ENCODE measurements around the gene PLCB2. TPM values are rescaled to one million over a fixed set of nuclear protein-coding genes. Genes with fewer than 3 reads are reported as not detected.

The PLCB2 gene
- total RNA-seq, 1 donor from 2014 or later = 8.7 TPM

GRCh38 chr15:40320931-40321371, 13.2 kb upstream of the PLCB2 start:
- no peaks in the 10 kb centered on the region for H3K9me3 Mint-ChIP-seq
- DNase-seq (ENCODE audit: low read depth, low spot score) = no peak
- TF ChIP-seq CTCF (conservative IDR thresholded peaks at IDR 0.05) = peak; percentile 93
- H3K27ac Mint-ChIP-seq (ENCODE audit: unreplicated experiment) = no peak overlapping the region
- H3K27me3 Mint-ChIP-seq (ENCODE audit: low read depth) = peaks cover 45% of the 10 kb centered on the region
- H3K4me3 Mint-ChIP-seq = peak overlapping the region; percentile 47
- no peaks in the 10 kb centered on the region for H3K36me3 Mint-ChIP-seq (ENCODE audit: low read depth)
- peaks cover 19% of the 10 kb centered on the region for H3K4me1 Mint-ChIP-seq

- DNase-seq (ENCODE audit: low read depth, low spot score) = no peak
- Mint-ChIP-seq H3K4me1 (peaks cover 17% of the 10 kb centered on the region), H3K4me3 (no peak overlapping the region), H3K27ac (ENCODE audit: unreplicated experiment) (no peak overlapping the region), H3K9me3 (no peaks in the 10 kb centered on the region), H3K36me3 (ENCODE audit: low read depth) (no peaks in the 10 kb centered on the region), H3K27me3 (ENCODE audit: low read depth) (peaks cover 51% of the 10 kb centered on the region)
- no peak for TF ChIP-seq CTCF (conservative IDR thresholded peaks at IDR 0.05)
These were observed 12.7 kb upstream of the PLCB2 start for GRCh38 chr15:40320409-40320808.

- H3K9me3 Mint-ChIP-seq = no peaks in the 10 kb centered on the region
- DNase-seq (ENCODE audit: low read depth, low spot score) = no peak
- no peaks in the 10 kb centered on the region for H3K36me3 Mint-ChIP-seq (ENCODE audit: low read depth)
- peaks cover 68% of the 10 kb centered on the region for H3K27me3 Mint-ChIP-seq (ENCODE audit: low read depth)
- TF ChIP-seq CTCF (conservative IDR thresholded peaks at IDR 0.05) = no peak
- H3K4me1 Mint-ChIP-seq = peaks cover 6% of the 10 kb centered on the region
- H3K4me3 Mint-ChIP-seq = no peak overlapping the region
- H3K27ac Mint-ChIP-seq (ENCODE audit: unreplicated experiment) = no peak overlapping the region
These were observed 9.8 kb upstream of the PLCB2 start for GRCh38 chr15:40317580-40317979.

- TF ChIP-seq CTCF (conservative IDR thresholded peaks at IDR 0.05) = no peak
- H3K9me3 Mint-ChIP-seq = no peaks in the 10 kb centered on the region
- H3K4me1 Mint-ChIP-seq = peaks cover 6% of the 10 kb centered on the region
- peaks cover 69% of the 10 kb centered on the region for H3K27me3 Mint-ChIP-seq (ENCODE audit: low read depth)
- no peaks in the 10 kb centered on the region for H3K36me3 Mint-ChIP-seq (ENCODE audit: low read depth)
- no peak overlapping the region for H3K4me3 Mint-ChIP-seq
- DNase-seq (ENCODE audit: low read depth, low spot score) = no peak
- no peak overlapping the region for H3K27ac Mint-ChIP-seq (ENCODE audit: unreplicated experiment)
These were observed 9.2 kb upstream of the PLCB2 start for GRCh38 chr15:40316931-40317330.

GRCh38 chr15:40314723-40315276, 7.1 kb upstream of the PLCB2 start:
- Mint-ChIP-seq H3K36me3 (ENCODE audit: low read depth) (no peaks in the 10 kb centered on the region), H3K9me3 (no peaks in the 10 kb centered on the region), H3K4me1 (peaks cover 4% of the 10 kb centered on the region), H3K4me3 (no peak overlapping the region), H3K27ac (ENCODE audit: unreplicated experiment) (no peak overlapping the region), H3K27me3 (ENCODE audit: low read depth) (peaks cover 75% of the 10 kb centered on the region)
- no peak for TF ChIP-seq CTCF (conservative IDR thresholded peaks at IDR 0.05)
- no peak for DNase-seq (ENCODE audit: low read depth, low spot score)
